AG04450 (cell line): Measurements from ENCODE around the gene SHFL. TPM values are rescaled to one million over a fixed set of nuclear protein-coding genes. Genes with fewer than 3 reads are reported as not detected.
A peak's percentile ranks its signal among the peaks of the same experiment; 100 is the strongest.

ENCODE experiments used
- CTCF ChIA-PET: fragments of 300-600, 350-600 bp; formaldehyde crosslinking; extraction: SDS; loops from one replicate; lab custom pipeline; 2022; ENCODE audit warnings: antibody characterized with exemption, inconsistent platforms; lab: Charles Lee
- POLR2A ChIA-PET: fragments of 350-600 bp; formaldehyde crosslinking; extraction: SDS; loops from one replicate; lab custom pipeline; 2021; ENCODE audit warnings: antibody characterized with exemption, inconsistent platforms; lab: Yijun Ruan, JAX
- DNase-seq: peaks from one replicate; pipeline ENCODE4 v3.0.0-alpha.2; 2011; ENCODE audit warnings: low read depth, low spot score
- H3K27ac ChIP-seq: one replicate; pipeline ENCODE4 v1.5.1; 2012; ENCODE audit warnings: low read depth, low read length, control low read depth
- H3K27me3 ChIP-seq: one replicate; pipeline ENCODE4 v1.6.0; 2012; ENCODE audit warnings: low read length; ENCODE audit not compliant: control insufficient read depth, insufficient read depth
- H3K4me3 ChIP-seq: 2 replicates; pipeline ENCODE4 v1.5.1; 2011; ENCODE audit warnings: mild to moderate bottlenecking, low read depth, low read length, control low read depth
- H3K9me3 ChIP-seq: 2 replicates; pipeline ENCODE4 v1.5.1; 2012; ENCODE audit warnings: low read length; ENCODE audit not compliant: control insufficient read depth, insufficient read depth
- polyA plus RNA-seq: library from polyadenylated mRNA; depleted of rRNA; stranded (reverse); fragments of >200 nt; gene quantifications from 2 replicates; pipeline ENCODE4 v1.2.3, GENCODE V29; 2011; rRNA removed
- small RNA-seq: library from RNA; depleted of rRNA; stranded (forward); fragments of <200 nt; gene quantifications from one replicate; pipeline ENCODE3, GENCODE V24; 2012; ENCODE audit warnings: low read depth; ENCODE audit not compliant: insufficient read length
- TF ChIP-seq, protein P1 (sequence below): IDR thresholded peaks from 2 replicates; pipeline ENCODE4 v1.5.1; 2011; ENCODE audit warnings: low read depth, low read length, control low read depth, inconsistent platforms

SHFL gene
- polyA plus RNA-seq, 1 experiment, result 25.0 TPM

DNA sequence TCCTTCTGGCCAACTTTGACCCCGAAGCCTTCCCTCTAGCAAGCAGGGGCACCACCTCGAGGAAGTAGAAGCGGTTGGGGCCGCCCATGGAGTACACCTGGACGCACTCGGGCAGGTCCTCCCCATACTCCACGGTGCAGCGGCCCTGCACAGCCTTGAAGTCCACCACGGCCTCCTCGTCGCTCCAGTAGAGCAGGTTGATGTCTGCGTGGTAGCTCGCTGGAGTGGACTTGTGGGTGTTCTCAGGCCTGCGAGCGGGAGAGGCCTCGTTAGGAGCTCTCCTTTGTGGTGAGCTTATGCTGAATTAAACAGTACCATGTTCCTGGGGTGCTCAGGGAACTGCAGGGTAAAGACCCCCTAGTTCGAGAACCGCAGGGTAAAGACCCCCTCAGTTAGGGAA lies 55.9 kb downstream of the SHFL start:
- Histone ChIP-seq H3K4me3 (no peak overlapping the region), H3K27me3 (no peaks in the 10 kb centered on the region), H3K27ac (no peak overlapping the region), H3K9me3 (no peaks in the 10 kb centered on the region)
- CTCF ChIA-PET, result no interaction called here
- POLR2A ChIA-PET, result no interaction called here
- DNase-seq, result no peak
- TF ChIP-seq, protein P1, sequence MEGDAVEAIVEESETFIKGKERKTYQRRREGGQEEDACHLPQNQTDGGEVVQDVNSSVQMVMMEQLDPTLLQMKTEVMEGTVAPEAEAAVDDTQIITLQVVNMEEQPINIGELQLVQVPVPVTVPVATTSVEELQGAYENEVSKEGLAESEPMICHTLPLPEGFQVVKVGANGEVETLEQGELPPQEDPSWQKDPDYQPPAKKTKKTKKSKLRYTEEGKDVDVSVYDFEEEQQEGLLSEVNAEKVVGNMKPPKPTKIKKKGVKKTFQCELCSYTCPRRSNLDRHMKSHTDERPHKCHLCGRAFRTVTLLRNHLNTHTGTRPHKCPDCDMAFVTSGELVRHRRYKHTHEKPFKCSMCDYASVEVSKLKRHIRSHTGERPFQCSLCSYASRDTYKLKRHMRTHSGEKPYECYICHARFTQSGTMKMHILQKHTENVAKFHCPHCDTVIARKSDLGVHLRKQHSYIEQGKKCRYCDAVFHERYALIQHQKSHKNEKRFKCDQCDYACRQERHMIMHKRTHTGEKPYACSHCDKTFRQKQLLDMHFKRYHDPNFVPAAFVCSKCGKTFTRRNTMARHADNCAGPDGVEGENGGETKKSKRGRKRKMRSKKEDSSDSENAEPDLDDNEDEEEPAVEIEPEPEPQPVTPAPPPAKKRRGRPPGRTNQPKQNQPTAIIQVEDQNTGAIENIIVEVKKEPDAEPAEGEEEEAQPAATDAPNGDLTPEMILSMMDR, result no peak

Small RNA genes lying within 50 kb of the gene (small RNA-seq; reads per million reads assigned to genes)
- gene MIR5589 (not detected), gene SNORD105 (29.3 reads per million, percentile 82 among the genes with 10 or more reads in this experiment), gene SNORD105B (1.6 reads per million)

Other genes starting within 250 kb of the SHFL start
- gene OLFM2, start 149.8 kb upstream of the SHFL start, polyA plus RNA-seq, result 4.8 and 6.8 TPM in 2 replicates
- gene COL5A3, start 75.8 kb upstream of the SHFL start, polyA plus RNA-seq, result 1.6 TPM in 2 replicates
- not detected in 2 replicates for gene RDH8, start 72.8 kb upstream of the SHFL start, polyA plus RNA-seq
- 0.09 and 0.11 TPM in 2 replicates for gene ANGPTL6, start 16.4 kb downstream of the SHFL start, polyA plus RNA-seq
- 11.5 and 13.1 TPM in 2 replicates for gene PPAN, start 20.0 kb downstream of the SHFL start, polyA plus RNA-seq
- gene P2RY11, start 25.4 kb downstream of the SHFL start, polyA plus RNA-seq, result 1.0 and 2.1 TPM in 2 replicates
- 127 and 146 TPM in 2 replicates for gene EIF3G, start 33.6 kb downstream of the SHFL start, polyA plus RNA-seq
- 54.5 and 60.7 TPM in 2 replicates for gene DNMT1, start 108.6 kb downstream of the SHFL start, polyA plus RNA-seq
- 19.7 and 25.1 TPM in 2 replicates for gene S1PR2, start 145.0 kb downstream of the SHFL start, polyA plus RNA-seq
- 28.5 and 41.4 TPM in 2 replicates for gene MRPL4, start 165.9 kb downstream of the SHFL start, polyA plus RNA-seq
- gene ICAM1, start 184.8 kb downstream of the SHFL start, polyA plus RNA-seq, result 40.4 and 57.0 TPM in 2 replicates
- 2.5 and 3.3 TPM in 2 replicates for gene ICAM4, start 200.6 kb downstream of the SHFL start, polyA plus RNA-seq
- 3.8 and 5.3 TPM in 2 replicates for gene ICAM5, start 203.6 kb downstream of the SHFL start, polyA plus RNA-seq
- 0.62 and 0.74 TPM in 2 replicates for gene ZGLP1, start 223.5 kb downstream of the SHFL start, polyA plus RNA-seq
- gene FDX2, start 229.7 kb downstream of the SHFL start, polyA plus RNA-seq, result 20.8 and 30.0 TPM in 2 replicates
- gene RAVER1, start 247.2 kb downstream of the SHFL start, polyA plus RNA-seq, result 2.2 and 4.1 TPM in 2 replicates